Neural crest cell (in vitro differentiated cells): ENCODE measurements around the gene TCF7L2. TPM values are rescaled to one million over a fixed set of nuclear protein-coding genes. Genes with fewer than 3 reads are reported as not detected.
A peak's percentile ranks its signal among the peaks of the same experiment; 100 is the strongest.

Experiments
- DNase-seq: peaks from one replicate; pipeline ENCODE4 v3.0.0; 2021; ENCODE audit warnings: low read depth, mixed read lengths, low spot score
- H3K27ac Mint-ChIP-seq: one replicate; pipeline ENCODE4 v1.8.0; 2021; ENCODE audit warnings: mild to moderate bottlenecking, mixed read lengths; ENCODE audit not compliant: unreplicated experiment
- H3K27me3 Mint-ChIP-seq: 2 replicates; pipeline ENCODE4 v1.8.0; 2021; ENCODE audit warnings: low read depth, mild to moderate bottlenecking, mixed read lengths
- H3K36me3 Mint-ChIP-seq: 2 replicates; pipeline ENCODE4 v1.8.0; 2021; ENCODE audit warnings: low read depth, mild to moderate bottlenecking, mixed read lengths
- H3K4me1 Mint-ChIP-seq: 2 replicates; pipeline ENCODE4 v1.8.0; 2021; ENCODE audit warnings: mixed read lengths
- H3K4me3 Mint-ChIP-seq: one replicate; pipeline ENCODE4 v1.8.0; 2021; ENCODE audit warnings: mild to moderate bottlenecking, mixed read lengths
- H3K9me3 Mint-ChIP-seq: 2 replicates; pipeline ENCODE4 v1.8.0; 2021; ENCODE audit warnings: mixed read lengths
- CTCF ChIP-seq: fragments of 200-600 bp; sonication (generic); conservative IDR thresholded peaks from 2 replicates; pipeline ENCODE4 v1.5.0; 2021; ENCODE audit warnings: antibody characterized with exemption, mild to moderate bottlenecking
- total RNA-seq: library from RNA; stranded (reverse); gene quantifications from 2 replicates; pipeline ENCODE4 v1.2.1, GENCODE V29; 2021

Gene TCF7L2
- total RNA-seq, 1 donor from 2014 or later: 34.8 TPM

- DNase-seq: no peak
These were observed 118.3 kb downstream of the TCF7L2 start for GRCh38 chr10:113068178-113068890.

GRCh38 chr10:113069595-113069994, 119.5 kb downstream of the TCF7L2 start:
- Mint-ChIP-seq H3K9me3 (no peaks in the 10 kb centered on the region), H3K27me3 (no peaks in the 10 kb centered on the region), H3K4me1 (peaks cover 23% of the 10 kb centered on the region), H3K27ac (no peak overlapping the region), H3K36me3 (peaks cover 7% of the 10 kb centered on the region), H3K4me3 (no peak overlapping the region)
- no peak for DNase-seq
- TF ChIP-seq CTCF: no peak

More at GRCh38 chr10:113068178-113068890, 118.3 kb downstream of the TCF7L2 start:
- TF ChIP-seq CTCF: no peak
- Mint-ChIP-seq H3K4me1 (peaks cover 14% of the 10 kb centered on the region), H3K27me3 (no peaks in the 10 kb centered on the region), H3K27ac (peak overlapping the region; percentile 38), H3K9me3 (no peaks in the 10 kb centered on the region), H3K36me3 (peaks cover 7% of the 10 kb centered on the region), H3K4me3 (no peak overlapping the region)

- Mint-ChIP-seq H3K27ac (no peak overlapping the region), H3K9me3 (no peaks in the 10 kb centered on the region), H3K27me3 (no peaks in the 10 kb centered on the region), H3K4me1 (peaks cover 26% of the 10 kb centered on the region), H3K36me3 (peaks cover 7% of the 10 kb centered on the region), H3K4me3 (no peak overlapping the region)
- TF ChIP-seq CTCF: no peak
- no peak for DNase-seq
These were observed 121.4 kb downstream of the TCF7L2 start for GRCh38 chr10:113071446-113071845.

GRCh38 chr10:113073549-113074189, 123.6 kb downstream of the TCF7L2 start:
- H3K27me3 Mint-ChIP-seq: no peaks in the 10 kb centered on the region

GRCh38 chr10:113076949-113077348, 126.9 kb downstream of the TCF7L2 start:
- Mint-ChIP-seq H3K4me1 (peaks cover 29% of the 10 kb centered on the region), H3K36me3 (peaks cover 2% of the 10 kb centered on the region), H3K4me3 (no peak overlapping the region), H3K27me3 (no peaks in the 10 kb centered on the region), H3K9me3 (no peaks in the 10 kb centered on the region), H3K27ac (no peak overlapping the region)
- TF ChIP-seq CTCF: no peak
- DNase-seq: no peak

More at GRCh38 chr10:113073549-113074189, 123.6 kb downstream of the TCF7L2 start:
- H3K27ac Mint-ChIP-seq: no peak overlapping the region
- no peaks in the 10 kb centered on the region for H3K9me3 Mint-ChIP-seq
- TF ChIP-seq CTCF: no peak
- no peak for DNase-seq
- peaks cover 28% of the 10 kb centered on the region for H3K4me1 Mint-ChIP-seq
- H3K36me3 Mint-ChIP-seq: peaks cover 7% of the 10 kb centered on the region
- H3K4me3 Mint-ChIP-seq: no peak overlapping the region
